Measurements from ENCODE around the gene OCIAD2.

DNA sequence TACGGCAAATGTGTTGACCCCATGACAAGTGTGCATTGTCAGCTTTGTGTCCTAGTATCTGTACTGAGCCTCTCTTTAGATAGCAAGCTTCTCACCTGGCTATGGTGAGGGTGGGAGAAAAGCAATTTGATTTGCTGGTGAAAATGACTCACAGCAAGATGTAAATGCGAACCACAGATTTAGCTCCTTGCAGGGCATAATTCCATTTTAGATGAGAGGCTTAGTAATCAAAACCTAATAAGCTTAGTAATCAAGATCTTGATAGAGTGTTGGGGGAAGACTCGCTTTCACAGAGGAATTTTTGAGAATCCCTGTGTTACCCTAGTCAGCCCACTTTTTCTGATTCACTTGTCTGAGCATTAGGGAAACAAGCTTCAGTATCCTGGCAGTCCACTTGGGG, 7.7 kb upstream of the OCIAD2 start:
- TF ChIP-seq, protein P1, sequence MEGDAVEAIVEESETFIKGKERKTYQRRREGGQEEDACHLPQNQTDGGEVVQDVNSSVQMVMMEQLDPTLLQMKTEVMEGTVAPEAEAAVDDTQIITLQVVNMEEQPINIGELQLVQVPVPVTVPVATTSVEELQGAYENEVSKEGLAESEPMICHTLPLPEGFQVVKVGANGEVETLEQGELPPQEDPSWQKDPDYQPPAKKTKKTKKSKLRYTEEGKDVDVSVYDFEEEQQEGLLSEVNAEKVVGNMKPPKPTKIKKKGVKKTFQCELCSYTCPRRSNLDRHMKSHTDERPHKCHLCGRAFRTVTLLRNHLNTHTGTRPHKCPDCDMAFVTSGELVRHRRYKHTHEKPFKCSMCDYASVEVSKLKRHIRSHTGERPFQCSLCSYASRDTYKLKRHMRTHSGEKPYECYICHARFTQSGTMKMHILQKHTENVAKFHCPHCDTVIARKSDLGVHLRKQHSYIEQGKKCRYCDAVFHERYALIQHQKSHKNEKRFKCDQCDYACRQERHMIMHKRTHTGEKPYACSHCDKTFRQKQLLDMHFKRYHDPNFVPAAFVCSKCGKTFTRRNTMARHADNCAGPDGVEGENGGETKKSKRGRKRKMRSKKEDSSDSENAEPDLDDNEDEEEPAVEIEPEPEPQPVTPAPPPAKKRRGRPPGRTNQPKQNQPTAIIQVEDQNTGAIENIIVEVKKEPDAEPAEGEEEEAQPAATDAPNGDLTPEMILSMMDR (IDR thresholded peaks at IDR 0.05) = no peak
- no peak for TF ChIP-seq POLR2A (IDR thresholded peaks at IDR 0.05)
